A549 (cell line): ENCODE measurements around the gene DOCK9.

Experiments
- CBX8 ChIP-seq: fragments of 200-600 bp; sonication (generic); IDR thresholded peaks from 2 replicates; pipeline ENCODE4 v1.6.1; 2016
- CEBPB ChIP-seq, 2 experiments: fragments of >200 bp in 1 of 2; sonication (Bioruptor Twin) in 1 of 2; formaldehyde crosslinking in 1 of 2; IDR thresholded peaks; 2 replicates each; pipeline ENCODE4 v1.6.1; 2012 to 2016
- CTCF ChIP-seq: fragments of >200 bp; sonication (Bioruptor Twin); formaldehyde crosslinking; IDR thresholded peaks from 3 replicates; pipeline ENCODE4 v1.5.1; 2016
- EP300 ChIP-seq, 2 experiments: fragments of >200 bp; sonication (Bioruptor Twin); formaldehyde crosslinking; IDR thresholded peaks; 2 replicates in 1 of 2; 3 replicates in 1 of 2; pipeline ENCODE4 v1.6.1; 2016 to 2017
- JUN ChIP-seq, 2 experiments: fragments of >200 bp; sonication (Bioruptor Twin); formaldehyde crosslinking; IDR thresholded peaks; 2 replicates in 1 of 2; 3 replicates in 1 of 2; pipeline ENCODE4 v1.6.1; 2016 to 2017
- KDM1A ChIP-seq: fragments of 200-600 bp; sonication (generic); IDR thresholded peaks from 2 replicates; pipeline ENCODE4 v1.6.1; 2016; ENCODE audit warnings: low read depth, mild to moderate bottlenecking
- MAX ChIP-seq: IDR thresholded peaks from 2 replicates; pipeline ENCODE4 v1.6.1; 2012
- MYC ChIP-seq: IDR thresholded peaks from 2 replicates; pipeline ENCODE4 v1.6.1; 2012; ENCODE audit warnings: mild to moderate bottlenecking, inconsistent platforms, low read length, improper control_type of control experiment, borderline replicate concordance
- NR3C1 ChIP-seq: fragments of >200 bp; sonication (Bioruptor Twin); formaldehyde crosslinking; IDR thresholded peaks from 3 replicates; pipeline ENCODE4 v1.6.1; 2017
- POLR2A ChIP-seq: IDR thresholded peaks from 2 replicates; pipeline ENCODE4 v1.6.1; 2012; ENCODE audit warnings: mild to moderate bottlenecking, low read length
- RAD21 ChIP-seq, 2 experiments: fragments of >200 bp in 1 of 2; sonication (Bioruptor Twin) in 1 of 2; formaldehyde crosslinking in 1 of 2; IDR thresholded peaks in 1 of 2; conservative IDR thresholded peaks in 1 of 2; 2 replicates in 1 of 2; 3 replicates in 1 of 2; pipeline ENCODE4 v1.6.1; 2012 to 2018; ENCODE audit warnings: inconsistent platforms in 1 of 2
- RFX5 ChIP-seq: fragments of 450-650 bp; IDR thresholded peaks from 2 replicates; pipeline ENCODE4 v1.7.1; 2014; ENCODE audit warnings: antibody characterized with exemption, mild to moderate bottlenecking, moderate library complexity
- ZC3H11A ChIP-seq: fragments of 450-650 bp; IDR thresholded peaks from 2 replicates; pipeline ENCODE4 v1.6.1; 2014; ENCODE audit warnings: antibody characterized with exemption, mild to moderate bottlenecking
- TF ChIP-seq, protein P1 (sequence below): fragments of 150-350 bp; IDR thresholded peaks from 2 replicates; pipeline ENCODE4 v1.6.1; 2014; ENCODE audit warnings: low read depth, mild to moderate bottlenecking, low read length

DNA sequence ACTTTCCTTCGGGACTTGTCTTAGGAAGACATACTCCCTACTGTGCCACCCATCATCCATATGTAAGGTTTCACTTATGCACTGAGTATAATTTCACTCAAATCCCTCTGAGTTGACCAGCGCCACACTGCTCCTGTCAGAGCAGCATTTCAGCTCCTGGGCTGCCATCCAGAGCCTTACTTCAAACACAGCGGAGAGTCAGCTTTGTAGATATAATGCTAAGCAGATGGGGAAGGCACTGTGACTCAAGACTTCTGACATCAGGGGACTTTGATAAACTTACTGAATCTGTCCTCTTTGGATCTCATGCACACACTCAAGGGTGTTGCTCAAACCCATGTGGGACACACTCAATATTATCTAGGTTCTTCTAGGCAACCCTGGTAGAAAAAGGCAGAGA lies 34.9 kb downstream of the DOCK9 start:
- TF ChIP-seq CTCF (no peak), RAD21 (conservative IDR thresholded peaks at IDR 0.05 in 1 of 2, IDR thresholded peaks at IDR 0.05 in 1 of 2) (no peak), JUN (IDR thresholded peaks at IDR 0.05) (no peak), CEBPB (IDR thresholded peaks at IDR 0.05) (no peak), MYC (no peak), NR3C1 (no peak), KDM1A (no peak), ZC3H11A (no peak), CBX8 (no peak), EP300 (IDR thresholded peaks at IDR 0.05) (no peak), POLR2A (no peak), MAX (no peak), RFX5 (no peak)
- TF ChIP-seq, protein P1, sequence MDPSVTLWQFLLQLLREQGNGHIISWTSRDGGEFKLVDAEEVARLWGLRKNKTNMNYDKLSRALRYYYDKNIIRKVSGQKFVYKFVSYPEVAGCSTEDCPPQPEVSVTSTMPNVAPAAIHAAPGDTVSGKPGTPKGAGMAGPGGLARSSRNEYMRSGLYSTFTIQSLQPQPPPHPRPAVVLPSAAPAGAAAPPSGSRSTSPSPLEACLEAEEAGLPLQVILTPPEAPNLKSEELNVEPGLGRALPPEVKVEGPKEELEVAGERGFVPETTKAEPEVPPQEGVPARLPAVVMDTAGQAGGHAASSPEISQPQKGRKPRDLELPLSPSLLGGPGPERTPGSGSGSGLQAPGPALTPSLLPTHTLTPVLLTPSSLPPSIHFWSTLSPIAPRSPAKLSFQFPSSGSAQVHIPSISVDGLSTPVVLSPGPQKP, result no peak
